ENCODE data around the gene SV2B.

DNA sequence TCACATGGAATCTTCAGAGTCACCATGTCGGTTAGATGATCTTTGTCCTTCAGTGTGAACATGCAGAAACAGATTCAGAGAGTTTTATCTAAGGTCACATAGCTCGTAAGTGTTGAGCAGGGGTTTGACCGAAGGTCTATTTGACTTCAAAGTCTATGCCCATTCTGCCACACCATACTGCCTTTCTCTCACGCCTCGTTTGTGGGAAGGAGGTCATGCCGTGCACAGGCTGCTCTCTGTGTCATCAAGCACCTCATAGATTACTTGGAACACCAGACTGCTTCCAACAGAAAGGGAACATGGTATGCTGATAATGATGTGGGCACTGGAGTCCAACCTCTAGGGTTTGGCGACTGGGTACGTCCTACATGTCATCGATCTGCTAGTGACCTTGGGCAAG, 128.8 kb downstream of the SV2B start:
- TF ChIP-seq POLR2AphosphoS5 (IDR thresholded peaks at IDR 0.05; ENCODE audit: borderline replicate concordance, low read depth, low read length) (no peak), EZH2 (IDR thresholded peaks at IDR 0.05) (no peak)

Data from SK-N-MC (cell line).